NCI-H1092 (cell line): ENCODE results near the gene BBOF1.
A peak's percentile ranks its signal among the peaks of the same experiment; 100 is the strongest.

ENCODE experiments used
- DNase-seq: peaks from one replicate; lab custom pipeline; 2025; lab: John Stamatoyannopoulos, UW

Gene BBOF1

DNA sequence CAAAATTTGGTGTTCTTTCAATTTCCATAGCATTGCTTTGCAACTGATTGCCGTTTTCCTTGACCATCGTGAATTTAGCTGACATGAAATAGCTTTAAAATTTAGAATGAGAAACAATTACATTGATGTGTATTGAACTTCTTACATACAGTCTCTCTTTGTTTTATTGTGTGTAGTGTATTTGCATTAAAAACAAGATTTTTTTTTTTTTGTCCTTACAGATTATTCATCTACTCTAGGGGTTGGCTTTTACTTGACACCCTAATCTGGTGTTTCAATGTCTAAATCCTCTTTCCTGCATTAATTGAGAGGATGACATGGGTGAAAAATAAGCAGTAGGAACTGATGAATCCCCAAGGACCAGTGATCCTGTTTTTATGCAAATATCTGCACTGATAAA lies 86.2 kb downstream of the BBOF1 start:
- DNase-seq, result no peak

- DNase-seq, result no peak
Observed at GRCh38 chr14:74109369-74109768, 90.2 kb downstream of the BBOF1 start.

- peak; percentile 39 for DNase-seq
Observed at GRCh38 chr14:74111395-74112216, 92.5 kb downstream of the BBOF1 start.
